ENCODE results near the gene AGFG2. TPM values are rescaled to one million over a fixed set of nuclear protein-coding genes. Genes with fewer than 3 reads are reported as not detected.

Gene AGFG2
- total RNA-seq, 2 donors from 2014 or later = 8.5 to 28.9 TPM

- no peaks in the 10 kb centered on the region for H3K9me3 Mint-ChIP-seq
- H3K27me3 Mint-ChIP-seq (ENCODE audit: insufficient read depth) = no peaks in the 10 kb centered on the region
- H3K27me3 ChIP-seq (ENCODE audit: control insufficient read depth, insufficient read depth, low read length, poor library complexity, severe bottlenecking) = no peaks in the 10 kb centered on the region
- peaks cover 4% of the 10 kb centered on the region for H3K4me1 Mint-ChIP-seq
- DNase-seq = peak; percentile 40
- no peaks in the 10 kb centered on the region for H3K4me1 ChIP-seq (ENCODE audit: control insufficient read depth, insufficient read depth, low read length)
- H3K9me3 ChIP-seq (ENCODE audit: control insufficient read depth, low read length) = no peaks in the 10 kb centered on the region
- no peak overlapping the region for H3K4me3 Mint-ChIP-seq
- H3K36me3 ChIP-seq (ENCODE audit: control insufficient read depth, insufficient read depth, low read length) = peaks cover 36% of the 10 kb centered on the region
- H3K27ac Mint-ChIP-seq = no peak overlapping the region
- no peak overlapping the region for H3K27ac ChIP-seq (ENCODE audit: low read depth, low read length)
- peaks cover 29% of the 10 kb centered on the region for H3K36me3 Mint-ChIP-seq (ENCODE audit: low read depth)
- H3K9ac ChIP-seq (ENCODE audit: extremely low read depth, low read length, poor library complexity, severe bottlenecking) = no peak overlapping the region
- no peak for TF ChIP-seq CTCF (conservative IDR thresholded peaks at IDR 0.05)
- WGBS, 2 experiments (ENCODE audit: insufficient coverage in 1 of 2, insufficient read length in 1 of 2) = 93 to 97% methylated on average over 14 to 24 of the region's 24 CpGs
- no peak overlapping the region for H3K4me3 ChIP-seq (ENCODE audit: low read length)
Measured at GRCh38 chr7:100577103-100577502, 38.1 kb downstream of the AGFG2 start.

- no peaks in the 10 kb centered on the region for H3K9me3 ChIP-seq (ENCODE audit: control insufficient read depth, low read length)
- TF ChIP-seq CTCF (conservative IDR thresholded peaks at IDR 0.05) = no peak
- no peak overlapping the region for H3K4me3 Mint-ChIP-seq
- WGBS, 2 experiments (ENCODE audit: insufficient coverage in 1 of 2, insufficient read length in 1 of 2) = 92 to 98% methylated on average over 11 to 14 of the region's 14 CpGs
- no peaks in the 10 kb centered on the region for H3K4me1 ChIP-seq (ENCODE audit: control insufficient read depth, insufficient read depth, low read length)
- H3K27ac ChIP-seq (ENCODE audit: low read depth, low read length) = no peak overlapping the region
- DNase-seq = peak; percentile 38
- no peak overlapping the region for H3K4me3 ChIP-seq (ENCODE audit: low read length)
- peaks cover 32% of the 10 kb centered on the region for H3K36me3 Mint-ChIP-seq (ENCODE audit: low read depth)
- H3K9ac ChIP-seq (ENCODE audit: extremely low read depth, low read length, poor library complexity, severe bottlenecking) = no peak overlapping the region
- no peak overlapping the region for H3K27ac Mint-ChIP-seq
- peaks cover 40% of the 10 kb centered on the region for H3K36me3 ChIP-seq (ENCODE audit: control insufficient read depth, insufficient read depth, low read length)
- H3K27me3 ChIP-seq (ENCODE audit: control insufficient read depth, insufficient read depth, low read length, poor library complexity, severe bottlenecking) = no peaks in the 10 kb centered on the region
- H3K27me3 Mint-ChIP-seq (ENCODE audit: insufficient read depth) = no peaks in the 10 kb centered on the region
- no peaks in the 10 kb centered on the region for H3K4me1 Mint-ChIP-seq
- H3K9me3 Mint-ChIP-seq = no peaks in the 10 kb centered on the region
Measured at GRCh38 chr7:100577507-100577906, 38.5 kb downstream of the AGFG2 start.

- H3K27me3 ChIP-seq (ENCODE audit: control insufficient read depth, insufficient read depth, low read length, poor library complexity, severe bottlenecking) = no peaks in the 10 kb centered on the region
- Mint-ChIP-seq H3K4me3 (no peak overlapping the region), H3K36me3 (ENCODE audit: low read depth) (peaks cover 33% of the 10 kb centered on the region), H3K4me1 (peaks cover 6% of the 10 kb centered on the region), H3K27ac (no peak overlapping the region), H3K27me3 (ENCODE audit: insufficient read depth) (no peaks in the 10 kb centered on the region), H3K9me3 (no peaks in the 10 kb centered on the region)
- H3K9ac ChIP-seq (ENCODE audit: extremely low read depth, low read length, poor library complexity, severe bottlenecking) = no peak overlapping the region
- peaks cover 3% of the 10 kb centered on the region for H3K4me1 ChIP-seq (ENCODE audit: control insufficient read depth, insufficient read depth, low read length)
- no peak for TF ChIP-seq CTCF (conservative IDR thresholded peaks at IDR 0.05)
- WGBS, 2 experiments (ENCODE audit: insufficient coverage in 1 of 2, insufficient read length in 1 of 2) = 94 to 97% methylated on average over 22 to 28 of the region's 28 CpGs
- H3K36me3 ChIP-seq (ENCODE audit: control insufficient read depth, insufficient read depth, low read length) = peaks cover 43% of the 10 kb centered on the region
- no peaks in the 10 kb centered on the region for H3K9me3 ChIP-seq (ENCODE audit: control insufficient read depth, low read length)
- DNase-seq = peak; percentile 32
- H3K4me3 ChIP-seq (ENCODE audit: low read length) = no peak overlapping the region
- no peak overlapping the region for H3K27ac ChIP-seq (ENCODE audit: low read depth, low read length)
Measured at GRCh38 chr7:100578246-100579183, 39.5 kb downstream of the AGFG2 start.

All from endodermal cell (in vitro differentiated cells).